PC-3 (cell line): ENCODE data around the gene NPAS2. TPM values are rescaled to one million over a fixed set of nuclear protein-coding genes. Genes with fewer than 3 reads are reported as not detected.
A peak's percentile ranks its signal among the peaks of the same experiment; 100 is the strongest.

Source experiments
- ATAC-seq: fragments of 200-7000 bp; cut with Tn5 transposase; 2 replicates; pipeline ENCODE4 v1.9.1; 2020; ENCODE audit warnings: mild to moderate bottlenecking, moderate library complexity
- BruUV-seq: library from RNA; stranded (reverse); fragments of 400-500 nt; replicated peaks from 2 replicates; lab custom pipeline; 2021; lab: Mats Ljungman, UMichigan
- CTCF ChIA-PET: fragments of 300-600 bp; sonication (Branson Sonifier 250); formaldehyde crosslinking; loops from one replicate; lab custom pipeline; 2022; ENCODE audit warnings: antibody characterized with exemption; lab: Charles Lee
- POLR2A ChIA-PET: fragments of 300-600 bp; sonication (Branson Sonifier 250); formaldehyde crosslinking; loops from one replicate; lab custom pipeline; 2022; ENCODE audit warnings: antibody characterized with exemption; ENCODE audit not compliant: unreplicated experiment; lab: Charles Lee
- DNase-seq: peaks from one replicate; pipeline ENCODE4 v3.0.0-alpha.2; 2015
- H2AFZ ChIP-seq: fragments of 300-600 bp; sonication (generic); 2 replicates; pipeline ENCODE4 v1.6.0; 2016; ENCODE audit warnings: antibody characterized with exemption, low read length
- H3F3A ChIP-seq: fragments of 300-600 bp; sonication (generic); one replicate; pipeline ENCODE4 v1.6.0; 2017; ENCODE audit warnings: antibody characterized with exemption, low read length, control low read depth, mild to moderate bottlenecking; ENCODE audit not compliant: unreplicated experiment
- H3K27ac ChIP-seq: fragments of 300-600 bp; sonication (generic); 2 replicates; pipeline ENCODE4 v1.5.1; 2016; ENCODE audit warnings: mild to moderate bottlenecking, low read length
- H3K27me3 ChIP-seq: fragments of 300-600 bp; sonication (generic); 2 replicates; pipeline ENCODE4 v1.6.1; 2016; ENCODE audit warnings: low read length, mixed read lengths
- H3K36me3 ChIP-seq: fragments of 300-600 bp; sonication (generic); 2 replicates; pipeline ENCODE4 v1.6.1; 2016; ENCODE audit warnings: low read depth, mixed run types, low read length, mixed read lengths
- H3K4me1 ChIP-seq: fragments of 300-600 bp; sonication (generic); 2 replicates; pipeline ENCODE4 v1.5.1; 2016; ENCODE audit warnings: low read length; ENCODE audit not compliant: insufficient read depth
- H3K4me2 ChIP-seq: fragments of 300-600 bp; sonication (generic); 2 replicates; pipeline ENCODE4 v1.6.0; 2016; ENCODE audit warnings: low read length
- H3K4me3 ChIP-seq: fragments of 300-600 bp; sonication (generic); 2 replicates; pipeline ENCODE4 v1.5.1; 2016; ENCODE audit warnings: mild to moderate bottlenecking, low read length, mixed read lengths
- H3K79me2 ChIP-seq: fragments of 300-600 bp; sonication (generic); 2 replicates; pipeline ENCODE4 v1.6.1; 2017; ENCODE audit warnings: low read length, mixed read lengths
- H3K9ac ChIP-seq: fragments of 300-600 bp; sonication (generic); 2 replicates; pipeline ENCODE4 v1.6.0; 2016; ENCODE audit warnings: mild to moderate bottlenecking, low read length
- H3K9me2 ChIP-seq: fragments of 300-600 bp; sonication (generic); replicated peaks from 2 replicates; pipeline ENCODE4 v1.6.1; 2016; ENCODE audit warnings: mixed run types, low read length, mixed read lengths
- H3K9me3 ChIP-seq: fragments of 300-600 bp; sonication (generic); 2 replicates; pipeline ENCODE4 v1.6.1; 2016; ENCODE audit warnings: low read length, mixed read lengths
- H4K20me1 ChIP-seq: fragments of 300-600 bp; sonication (generic); 2 replicates; pipeline ENCODE4 v1.6.1; 2016; ENCODE audit warnings: low read length, mixed read lengths
- EZH2 ChIP-seq: fragments of 300-600 bp; sonication (generic); IDR thresholded peaks from one replicate; pipeline ENCODE4 v1.6.1; 2017; ENCODE audit warnings: antibody characterized with exemption, mild to moderate bottlenecking, low read length; ENCODE audit not compliant: unreplicated experiment
- EZH2phosphoT487 ChIP-seq: fragments of 300-600 bp; sonication (generic); IDR thresholded peaks from 2 replicates; pipeline ENCODE4 v1.6.1; 2018; ENCODE audit warnings: mild to moderate bottlenecking, antibody characterized with exemption, low read length, borderline replicate concordance
- intact Hi-C: fragments of 100-400 bp; cut with micrococcal nuclease; formaldehyde crosslinking; loops from 2 replicates; pipeline ENCODE4 v1.9.0; 2023
- total RNA-seq: library from RNA; depleted of rRNA; stranded (reverse); fragments of >200 nt; gene quantifications from 2 replicates; pipeline ENCODE4 v1.2.3, GENCODE V29; 2014
- TF ChIP-seq, protein P1 (sequence below): fragments of 300-600 bp; sonication (generic); conservative IDR thresholded peaks from 2 replicates; pipeline ENCODE4 v1.5.1; 2017; ENCODE audit warnings: antibody characterized with exemption, low read depth, mild to moderate bottlenecking, low read length

Gene NPAS2
- total RNA-seq, 1 experiment from 2014 or later, result 55.4 TPM

DNA sequence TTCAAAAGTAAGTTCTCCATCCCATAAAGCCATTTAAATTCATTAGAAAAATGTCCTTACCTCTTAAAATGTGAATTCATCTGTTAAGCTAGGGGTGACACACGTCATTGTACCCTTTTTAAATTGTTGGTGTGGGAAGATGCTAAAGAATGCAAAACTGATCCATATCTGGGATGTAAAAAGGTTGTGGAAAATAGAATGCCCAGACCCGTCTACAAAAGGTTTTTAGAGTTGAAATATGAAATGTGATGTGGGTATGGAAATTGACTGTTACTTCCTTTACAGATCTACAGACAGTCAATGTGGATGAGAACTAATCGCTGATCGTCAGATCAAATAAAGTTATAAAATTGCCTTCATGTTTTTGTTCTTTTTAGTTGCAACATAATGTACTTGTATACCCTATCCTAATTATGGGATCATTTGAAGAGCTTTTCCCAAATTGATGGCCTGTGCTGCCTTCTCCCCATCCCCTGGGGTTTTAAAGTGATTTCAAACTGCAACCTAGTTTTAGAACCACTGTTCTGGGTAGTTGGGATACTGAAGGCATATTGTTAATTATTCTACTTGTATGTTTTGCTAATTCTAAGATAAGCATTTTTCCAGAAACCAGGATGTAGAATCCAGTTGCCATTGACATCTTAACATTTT is 186.3 kb downstream of the NPAS2 start:
- Histone ChIP-seq H3K4me1 (peaks cover 16% of the 10 kb centered on the region), H2AFZ (no peak overlapping the region), H3K9me2 (no peaks in the 10 kb centered on the region), H3K4me2 (no peak overlapping the region), H3K36me3 (peaks cover 70% of the 10 kb centered on the region), H3K27me3 (no peaks in the 10 kb centered on the region), H3K9ac (no peak overlapping the region), H4K20me1 (peaks cover 44% of the 10 kb centered on the region), H3K9me3 (no peaks in the 10 kb centered on the region), H3K79me2 (peaks cover 39% of the 10 kb centered on the region), H3F3A (peaks cover 3% of the 10 kb centered on the region), H3K27ac (no peak overlapping the region), H3K4me3 (no peak overlapping the region)
- ChIA-PET POLR2A (interaction anchor here (0.7 kb wide), 1 partner anchor 115 kb away, joined by 4 read pairs; no protein-coding TSS in a partner anchor), CTCF (no interaction called here)
- TF ChIP-seq EZH2 (no peak), EZH2phosphoT487 (no peak)
- TF ChIP-seq, protein P1, sequence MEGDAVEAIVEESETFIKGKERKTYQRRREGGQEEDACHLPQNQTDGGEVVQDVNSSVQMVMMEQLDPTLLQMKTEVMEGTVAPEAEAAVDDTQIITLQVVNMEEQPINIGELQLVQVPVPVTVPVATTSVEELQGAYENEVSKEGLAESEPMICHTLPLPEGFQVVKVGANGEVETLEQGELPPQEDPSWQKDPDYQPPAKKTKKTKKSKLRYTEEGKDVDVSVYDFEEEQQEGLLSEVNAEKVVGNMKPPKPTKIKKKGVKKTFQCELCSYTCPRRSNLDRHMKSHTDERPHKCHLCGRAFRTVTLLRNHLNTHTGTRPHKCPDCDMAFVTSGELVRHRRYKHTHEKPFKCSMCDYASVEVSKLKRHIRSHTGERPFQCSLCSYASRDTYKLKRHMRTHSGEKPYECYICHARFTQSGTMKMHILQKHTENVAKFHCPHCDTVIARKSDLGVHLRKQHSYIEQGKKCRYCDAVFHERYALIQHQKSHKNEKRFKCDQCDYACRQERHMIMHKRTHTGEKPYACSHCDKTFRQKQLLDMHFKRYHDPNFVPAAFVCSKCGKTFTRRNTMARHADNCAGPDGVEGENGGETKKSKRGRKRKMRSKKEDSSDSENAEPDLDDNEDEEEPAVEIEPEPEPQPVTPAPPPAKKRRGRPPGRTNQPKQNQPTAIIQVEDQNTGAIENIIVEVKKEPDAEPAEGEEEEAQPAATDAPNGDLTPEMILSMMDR, result no peak
- no TSS peak for BruUV-seq
- DNase-seq, result no peak
- ATAC-seq, result no peak
- intact Hi-C loops, result no loop called here

DNA sequence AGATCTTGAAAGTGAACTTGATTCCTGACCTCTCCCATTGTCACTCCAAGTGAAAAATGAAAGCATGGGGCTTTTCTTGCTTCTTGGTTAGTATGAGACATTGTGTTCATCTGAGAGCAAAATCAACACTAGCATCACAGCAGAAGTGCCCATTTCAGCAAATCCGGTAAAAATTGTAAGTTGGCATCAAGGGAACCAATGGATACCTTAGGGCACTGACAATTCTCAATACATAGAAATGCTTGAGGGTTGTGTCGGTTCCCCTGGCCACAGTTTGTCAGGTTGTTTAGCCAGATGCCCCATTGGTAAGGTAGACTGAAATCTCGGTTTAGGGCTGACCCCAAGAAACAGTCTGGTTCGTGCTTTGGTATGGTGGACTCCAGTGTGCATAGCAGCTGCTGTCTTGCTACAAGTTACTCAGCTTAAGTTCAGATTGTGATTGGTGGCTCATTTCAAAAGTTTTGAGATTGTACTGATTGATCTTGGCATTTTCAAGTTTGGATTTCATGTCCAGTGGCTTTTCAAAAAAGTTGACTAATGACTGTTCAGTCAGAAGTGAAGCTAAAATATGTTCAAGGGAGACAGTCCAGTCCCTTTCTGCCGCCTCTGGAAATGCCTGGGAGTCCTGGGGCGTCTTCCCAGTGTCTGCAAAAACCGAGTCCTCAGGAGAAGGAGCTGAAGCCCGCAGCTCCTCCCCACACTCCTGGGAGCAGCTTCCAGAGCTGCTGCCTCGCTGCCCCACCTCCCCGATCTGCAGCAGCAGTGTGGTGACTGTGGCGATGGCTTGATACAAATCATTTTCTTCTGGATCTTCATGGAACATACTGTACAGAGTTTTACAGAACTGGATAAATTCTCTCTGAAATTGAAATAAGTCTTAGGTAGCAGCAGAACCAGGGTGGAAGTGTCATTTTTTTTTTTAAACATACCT is 187.7 kb downstream of the NPAS2 start:
- H3K79me2 ChIP-seq, result peaks cover 32% of the 10 kb centered on the region
- CTCF ChIA-PET, result no interaction called here
- no peak for ATAC-seq

More for the DNA sequence above, 187.7 kb downstream of the NPAS2 start:
- H3K9ac ChIP-seq, result no peak overlapping the region
- no peak overlapping the region for H3K4me2 ChIP-seq
- no peak overlapping the region for H3K27ac ChIP-seq
- intact Hi-C loops, result no loop called here
- TSS peak; percentile 33 for BruUV-seq
- H3K9me2 ChIP-seq, result no peaks in the 10 kb centered on the region
- no peaks in the 10 kb centered on the region for H3K9me3 ChIP-seq
- H3K27me3 ChIP-seq, result no peaks in the 10 kb centered on the region
- no peak overlapping the region for H3K4me3 ChIP-seq
- no peak for DNase-seq
- peaks cover 10% of the 10 kb centered on the region for H3K4me1 ChIP-seq
- peaks cover 48% of the 10 kb centered on the region for H4K20me1 ChIP-seq
- TF ChIP-seq, protein P1, result no peak
- TF ChIP-seq EZH2, result no peak
- no peak for TF ChIP-seq EZH2phosphoT487
- POLR2A ChIA-PET, result no interaction called here
- H3F3A ChIP-seq, result peaks cover 9% of the 10 kb centered on the region
- H3K36me3 ChIP-seq, result peaks cover 69% of the 10 kb centered on the region
- H2AFZ ChIP-seq, result no peak overlapping the region
